Skin of body (tissue), 2 donors: ENCODE data around the gene NUP62. TPM values are rescaled to one million over a fixed set of nuclear protein-coding genes. Genes with fewer than 3 reads are reported as not detected.
A peak's percentile ranks its signal among the peaks of the same experiment; 100 is the strongest.

Experiments
- DNase-seq: peaks from one replicate; lab custom pipeline; 2025; lab: John Stamatoyannopoulos, UW
- total RNA-seq: library from RNA; depleted of rRNA; stranded (reverse); fragments of >200 nt; gene quantifications from one replicate; pipeline ENCODE4 v1.2.3, GENCODE V29; 2014

The NUP62 gene
- total RNA-seq, 1 donor from 2014 or later, result 19.0 TPM

- DNase-seq, result no peak
Measured at GRCh38 chr19:49881672-49882394, 47.5 kb downstream of the NUP62 start.

- no peak for DNase-seq
Measured at GRCh38 chr19:49881186-49881585, 48.1 kb downstream of the NUP62 start.

DNA sequence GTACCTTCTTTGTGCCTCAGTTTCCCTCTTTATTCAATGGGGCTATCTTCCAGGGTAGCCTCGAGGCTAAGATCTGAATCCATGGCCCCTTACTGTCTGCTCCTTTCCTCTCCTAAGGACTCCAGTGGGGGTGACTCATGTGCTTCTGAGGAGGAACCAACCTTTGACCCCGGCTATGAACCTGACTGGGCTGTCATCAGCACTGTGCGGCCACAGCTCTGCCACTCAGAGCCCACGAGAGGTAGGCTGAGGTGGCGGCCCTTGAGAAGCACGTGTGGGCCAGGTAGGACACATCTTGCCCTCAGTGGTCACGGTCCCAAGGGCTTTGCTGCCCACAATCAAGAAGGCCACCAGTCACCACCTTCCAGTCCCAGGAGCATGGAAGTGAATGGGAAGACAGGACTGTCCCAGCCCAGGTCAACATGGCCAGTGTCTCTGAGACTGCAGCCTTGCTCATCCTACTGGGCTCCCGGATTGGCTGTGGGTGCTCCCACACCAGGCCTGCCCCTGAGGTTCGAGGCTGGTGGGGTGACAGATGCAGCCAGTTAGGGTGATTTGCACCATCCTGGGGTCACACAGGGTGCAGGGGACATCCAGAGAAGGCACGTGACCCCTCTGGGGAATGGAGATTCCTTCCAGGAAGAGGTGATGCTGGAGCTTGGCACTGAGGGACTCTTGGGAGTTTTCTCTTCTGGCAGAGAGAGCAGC, 49.0 kb downstream of the NUP62 start:
- no peak for DNase-seq

DNA sequence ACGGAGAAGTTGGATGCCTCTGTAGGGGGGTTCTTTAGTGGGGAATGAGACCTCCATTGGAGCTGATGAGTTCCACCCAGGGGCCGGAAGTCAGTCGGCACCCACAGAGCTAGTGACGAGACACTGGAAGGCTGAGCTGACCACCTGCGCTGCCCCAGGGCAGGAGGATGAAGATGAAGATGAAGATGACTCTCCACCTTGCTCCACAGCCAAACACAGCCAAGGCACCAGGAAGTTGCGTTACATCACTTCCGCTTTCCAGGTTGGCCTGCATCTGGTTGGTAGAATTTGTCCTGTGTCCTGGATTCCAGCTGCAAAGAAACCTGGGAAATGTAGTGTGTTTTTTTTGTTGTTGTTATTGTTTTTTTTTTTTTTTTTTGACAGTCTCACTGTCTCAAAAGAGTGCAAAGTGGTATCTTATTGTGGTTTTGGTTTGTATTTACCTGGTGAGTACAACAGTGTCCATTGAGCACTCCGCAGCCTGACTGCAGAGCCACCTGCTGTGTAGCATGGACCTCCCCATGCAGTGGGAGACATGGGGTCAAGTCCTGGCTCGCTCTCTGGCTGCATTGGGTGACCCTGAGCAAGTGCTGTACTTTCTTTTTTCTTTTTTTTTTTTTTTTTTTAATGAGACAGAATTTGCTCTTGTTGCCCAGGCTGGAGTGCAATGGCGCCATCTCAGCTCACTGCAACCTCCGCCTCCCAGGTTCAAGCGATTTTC, 49.9 kb downstream of the NUP62 start:
- peak; percentile 20 for DNase-seq

- no peak for DNase-seq
Measured at GRCh38 chr19:49878744-49879070, 50.6 kb downstream of the NUP62 start.

DNA sequence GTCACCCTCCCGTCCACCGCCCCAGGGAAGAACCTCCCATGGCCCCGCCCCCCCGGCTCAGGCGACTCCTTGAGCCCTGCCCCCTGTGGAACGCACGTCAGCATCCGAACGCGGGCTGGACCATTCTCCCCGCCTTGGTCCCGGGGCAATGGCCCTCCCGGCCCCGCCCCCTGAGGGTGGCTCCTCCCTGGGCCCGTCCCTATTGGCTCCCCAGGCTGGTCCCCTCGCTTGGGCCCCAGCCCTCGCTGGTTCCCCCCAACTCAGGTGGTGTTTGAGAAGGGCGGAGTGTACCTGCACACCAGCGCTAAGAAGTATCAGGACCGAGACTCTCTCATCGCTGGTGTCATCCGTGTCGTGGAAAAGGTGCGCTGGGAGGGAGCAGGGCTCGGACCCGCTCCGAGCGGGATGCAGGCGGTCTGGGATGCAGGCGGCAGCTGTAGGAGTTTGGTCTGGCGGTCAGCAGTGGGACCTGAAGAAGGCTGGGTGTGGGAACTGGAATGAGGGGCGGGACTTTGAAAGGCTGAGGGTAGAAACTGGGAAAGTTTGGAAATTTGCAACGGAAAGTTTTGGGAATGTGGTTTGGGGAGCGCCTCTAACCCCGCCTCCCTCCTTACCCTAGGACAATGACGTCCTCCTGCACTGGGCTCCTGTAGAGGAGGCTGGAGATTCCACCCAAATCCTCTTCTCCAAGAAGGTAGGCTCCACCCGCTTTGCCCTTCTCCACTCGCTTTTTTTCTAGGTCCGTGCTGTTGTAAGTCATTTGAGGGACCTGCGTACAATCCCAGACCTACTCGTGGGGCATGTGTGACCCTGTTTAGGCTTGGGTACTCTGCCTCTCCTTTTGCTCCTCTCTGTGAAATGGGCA, 51.2 kb downstream of the NUP62 start:
- peak; percentile 98 for DNase-seq

- DNase-seq, result peak; percentile 100
Measured at GRCh38 chr19:49877020-49877878, 52.1 kb downstream of the NUP62 start, which contains the start of the genes AKT1S1 and TBC1D17. Gene AKT1S1, minus strand, starts transcription at chr19:49877355. Its CDS starts 4,060 bp downstream, at chr19:49873295. Gene TBC1D17, plus strand, starts transcription at chr19:49877702. Its CDS starts 22 bp downstream, at chr19:49877724.

- peak; percentile 99 for DNase-seq
Measured at GRCh38 chr19:49876422-49877019, 52.8 kb downstream of the NUP62 start.

GRCh38 chr19:49875857-49876421, 53.4 kb downstream of the NUP62 start:
- DNase-seq, result peak; percentile 57

GRCh38 chr19:49875177-49875576, 54.1 kb downstream of the NUP62 start:
- no peak for DNase-seq

GRCh38 chr19:49874503-49875157, 54.7 kb downstream of the NUP62 start:
- no peak for DNase-seq

DNA sequence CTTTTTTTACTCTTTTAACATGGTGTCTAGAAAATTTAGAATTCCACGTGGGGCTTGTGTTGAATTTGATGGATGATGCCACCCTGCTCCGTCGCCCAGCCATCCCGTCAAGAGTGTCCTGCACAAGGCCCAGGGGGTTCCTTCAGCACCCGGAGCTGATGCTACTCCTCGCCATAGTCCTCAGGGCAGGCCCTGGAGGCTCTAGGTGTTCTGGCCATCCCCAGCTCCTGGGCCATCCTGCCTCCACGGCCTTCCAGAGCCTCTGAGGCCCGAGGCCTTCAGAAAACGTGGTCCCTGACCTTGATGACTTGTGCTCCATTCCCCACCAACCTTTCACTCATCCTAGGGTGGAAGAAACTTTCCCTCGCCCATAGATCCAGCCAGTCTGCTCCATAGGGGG, 55.5 kb downstream of the NUP62 start:
- no peak for DNase-seq

- DNase-seq, result no peak
Measured at GRCh38 chr19:49873129-49873521, 56.2 kb downstream of the NUP62 start.

GRCh38 chr19:49872245-49873128, 56.8 kb downstream of the NUP62 start:
- no peak for DNase-seq

GRCh38 chr19:49871349-49871985, 57.8 kb downstream of the NUP62 start:
- no peak for DNase-seq

GRCh38 chr19:49870309-49870901, 58.9 kb downstream of the NUP62 start:
- DNase-seq, result no peak
